Type B pancreatic cell (in vitro differentiated cells): ENCODE data around the gene PRDX5. TPM values are rescaled to one million over a fixed set of nuclear protein-coding genes. Genes with fewer than 3 reads are reported as not detected.
A peak's percentile ranks its signal among the peaks of the same experiment; 100 is the strongest.

Source experiments
- DNase-seq: peaks from one replicate; pipeline ENCODE4 v3.0.0; 2021; ENCODE audit warnings: mixed read lengths; ENCODE audit not compliant: unreplicated experiment; ENCODE audit errors: extremely low spot score
- H3K27ac Mint-ChIP-seq: 2 replicates; pipeline ENCODE4 v1.8.0; 2021; ENCODE audit warnings: mild to moderate bottlenecking, mixed read lengths
- H3K27me3 Mint-ChIP-seq: 2 replicates; pipeline ENCODE4 v1.8.0; 2021; ENCODE audit warnings: mixed read lengths
- H3K36me3 Mint-ChIP-seq: 2 replicates; pipeline ENCODE4 v1.8.0; 2021; ENCODE audit warnings: mixed read lengths
- H3K4me1 Mint-ChIP-seq: one replicate; pipeline ENCODE4 v1.8.0; 2021; ENCODE audit warnings: mixed read lengths; ENCODE audit not compliant: unreplicated experiment
- H3K4me3 Mint-ChIP-seq: 2 replicates; pipeline ENCODE4 v1.8.0; 2021; ENCODE audit warnings: mild to moderate bottlenecking, mixed read lengths
- H3K9me3 Mint-ChIP-seq: 2 replicates; pipeline ENCODE4 v1.8.0; 2021; ENCODE audit warnings: mixed read lengths
- total RNA-seq: library from RNA; stranded (reverse); gene quantifications from 2 replicates; pipeline ENCODE4 v1.2.1, GENCODE V29; 2021; ENCODE audit warnings: low replicate concordance
- TF ChIP-seq, protein P1 (sequence below): fragments of 200-600 bp; sonication (generic); conservative IDR thresholded peaks from 2 replicates; pipeline ENCODE4 v1.5.0; 2021; ENCODE audit warnings: antibody characterized with exemption, mild to moderate bottlenecking

The PRDX5 gene
- total RNA-seq, 1 donor from 2014 or later = 166 TPM

DNA sequence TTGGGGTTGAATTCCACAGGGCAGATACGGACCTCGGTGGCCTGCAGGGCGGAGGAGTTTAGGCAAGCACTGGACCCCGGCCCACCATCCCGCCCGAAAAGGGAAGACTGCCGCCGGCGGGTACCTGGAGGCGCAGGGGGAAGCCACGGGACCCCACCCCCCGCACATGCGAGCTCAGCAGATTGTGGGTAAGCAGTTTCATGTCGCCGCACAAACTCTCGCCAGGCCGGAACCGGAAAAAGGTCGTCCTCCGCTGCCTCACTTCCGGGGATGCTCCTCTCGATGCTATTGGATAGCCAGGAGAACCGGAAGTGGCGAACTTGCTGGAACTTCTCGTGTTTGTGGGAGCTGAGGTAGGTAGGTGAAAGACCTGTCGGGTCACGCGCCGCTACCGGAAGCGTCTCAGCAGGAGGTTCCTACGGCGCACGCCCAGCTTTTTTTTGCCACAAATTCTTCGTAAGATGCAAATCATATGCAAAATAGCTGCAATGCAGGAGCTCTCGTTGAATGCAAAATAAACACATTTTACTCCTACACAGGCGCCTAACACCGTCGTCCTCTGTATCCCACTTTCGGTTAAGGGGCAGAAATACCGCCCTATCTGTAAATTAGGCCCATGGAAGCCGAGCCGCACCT, 478 bp upstream of the PRDX5 start, which contains the start of gene TRMT112:
TSS of gene TRMT112 (minus strand) at position 235 of the 636 bp plus-strand sequence. CDS start at position 202, 33 bp downstream.
- no peaks in the 10 kb centered on the region for H3K27me3 Mint-ChIP-seq
- TF ChIP-seq, protein P1, sequence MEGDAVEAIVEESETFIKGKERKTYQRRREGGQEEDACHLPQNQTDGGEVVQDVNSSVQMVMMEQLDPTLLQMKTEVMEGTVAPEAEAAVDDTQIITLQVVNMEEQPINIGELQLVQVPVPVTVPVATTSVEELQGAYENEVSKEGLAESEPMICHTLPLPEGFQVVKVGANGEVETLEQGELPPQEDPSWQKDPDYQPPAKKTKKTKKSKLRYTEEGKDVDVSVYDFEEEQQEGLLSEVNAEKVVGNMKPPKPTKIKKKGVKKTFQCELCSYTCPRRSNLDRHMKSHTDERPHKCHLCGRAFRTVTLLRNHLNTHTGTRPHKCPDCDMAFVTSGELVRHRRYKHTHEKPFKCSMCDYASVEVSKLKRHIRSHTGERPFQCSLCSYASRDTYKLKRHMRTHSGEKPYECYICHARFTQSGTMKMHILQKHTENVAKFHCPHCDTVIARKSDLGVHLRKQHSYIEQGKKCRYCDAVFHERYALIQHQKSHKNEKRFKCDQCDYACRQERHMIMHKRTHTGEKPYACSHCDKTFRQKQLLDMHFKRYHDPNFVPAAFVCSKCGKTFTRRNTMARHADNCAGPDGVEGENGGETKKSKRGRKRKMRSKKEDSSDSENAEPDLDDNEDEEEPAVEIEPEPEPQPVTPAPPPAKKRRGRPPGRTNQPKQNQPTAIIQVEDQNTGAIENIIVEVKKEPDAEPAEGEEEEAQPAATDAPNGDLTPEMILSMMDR = no peak
- DNase-seq = peak; percentile 90
- peak within 1 kb of the TSS; percentile 97 for H3K4me3 Mint-ChIP-seq
- H3K36me3 Mint-ChIP-seq = peaks cover 14% of the 10 kb centered on the region
- H3K27ac Mint-ChIP-seq = peak within 1 kb of the TSS; percentile 100
- no peaks in the 10 kb centered on the region for H3K9me3 Mint-ChIP-seq
- peaks cover 21% of the 10 kb centered on the region for H3K4me1 Mint-ChIP-seq

DNA sequence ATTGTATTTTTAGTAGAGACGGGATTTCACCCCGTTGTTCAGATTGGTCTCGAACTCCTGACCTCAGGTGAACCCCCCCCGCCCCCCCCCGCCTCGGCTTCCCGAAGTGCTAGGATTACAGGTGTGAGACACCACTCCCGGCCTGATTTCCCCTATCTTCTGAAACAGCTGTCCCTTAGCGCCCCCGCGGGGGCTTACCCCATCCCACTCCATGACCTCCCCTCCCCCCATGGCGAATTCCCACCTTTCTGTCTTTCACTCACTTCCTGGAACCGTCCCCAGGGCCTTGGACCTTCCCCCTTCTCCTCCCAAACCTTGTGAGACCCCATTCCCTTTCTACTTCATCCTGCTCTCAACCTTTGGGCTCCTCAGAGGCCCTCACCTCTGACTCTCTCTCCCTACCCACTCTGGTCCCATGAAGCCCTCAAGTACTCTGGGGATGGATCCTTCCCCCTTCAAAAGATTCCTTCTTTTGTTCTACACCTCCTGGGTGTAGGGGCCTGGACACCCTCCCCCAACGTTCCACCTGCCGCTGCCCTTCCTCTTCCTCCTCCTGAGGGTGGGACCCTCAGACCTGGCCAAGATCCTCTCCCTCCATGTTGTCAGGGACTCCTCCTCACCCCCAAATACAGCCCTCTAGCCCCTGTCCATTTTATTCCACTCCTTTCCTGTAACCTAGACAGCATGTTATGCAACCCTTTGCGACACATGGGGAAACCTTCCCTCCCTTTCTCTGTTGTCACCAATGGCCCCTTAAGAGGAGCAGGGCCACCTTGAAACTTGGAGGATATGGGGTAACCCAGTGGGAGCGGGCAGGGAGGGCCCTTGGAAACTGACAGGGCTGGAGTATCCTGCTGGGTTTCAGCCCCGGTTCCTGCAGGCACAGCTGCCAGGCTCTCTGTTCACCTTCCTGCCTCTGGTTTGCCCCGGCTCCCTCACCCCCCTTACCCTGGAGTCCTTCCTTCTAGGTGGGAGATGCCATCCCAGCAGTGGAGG, 1.1 kb downstream of the PRDX5 start:
- Mint-ChIP-seq H3K27me3 (no peaks in the 10 kb centered on the region), H3K9me3 (no peaks in the 10 kb centered on the region), H3K4me1 (peaks cover 21% of the 10 kb centered on the region), H3K27ac (peak overlapping the region; percentile 100), H3K36me3 (peaks cover 8% of the 10 kb centered on the region), H3K4me3 (peak overlapping the region; percentile 97)
- TF ChIP-seq, protein P1 = no peak
- no peak for DNase-seq

DNA sequence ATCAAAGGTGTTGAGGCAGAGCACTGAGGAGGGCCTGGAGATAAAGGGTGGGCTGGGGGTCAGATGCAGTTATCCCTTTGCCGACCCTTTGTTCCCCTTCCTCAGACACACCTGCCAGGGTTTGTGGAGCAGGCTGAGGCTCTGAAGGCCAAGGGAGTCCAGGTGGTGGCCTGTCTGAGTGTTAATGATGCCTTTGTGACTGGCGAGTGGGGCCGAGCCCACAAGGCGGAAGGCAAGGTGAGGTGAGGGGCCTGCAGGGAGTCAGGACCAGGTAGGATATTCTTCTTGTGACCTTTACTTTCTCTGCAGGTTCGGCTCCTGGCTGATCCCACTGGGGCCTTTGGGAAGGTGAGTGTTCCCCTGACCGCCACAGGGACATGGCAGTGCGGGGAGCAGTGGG, 2.6 kb downstream of the PRDX5 start:
- peak overlapping the region; percentile 75 for H3K4me3 Mint-ChIP-seq

DNA sequence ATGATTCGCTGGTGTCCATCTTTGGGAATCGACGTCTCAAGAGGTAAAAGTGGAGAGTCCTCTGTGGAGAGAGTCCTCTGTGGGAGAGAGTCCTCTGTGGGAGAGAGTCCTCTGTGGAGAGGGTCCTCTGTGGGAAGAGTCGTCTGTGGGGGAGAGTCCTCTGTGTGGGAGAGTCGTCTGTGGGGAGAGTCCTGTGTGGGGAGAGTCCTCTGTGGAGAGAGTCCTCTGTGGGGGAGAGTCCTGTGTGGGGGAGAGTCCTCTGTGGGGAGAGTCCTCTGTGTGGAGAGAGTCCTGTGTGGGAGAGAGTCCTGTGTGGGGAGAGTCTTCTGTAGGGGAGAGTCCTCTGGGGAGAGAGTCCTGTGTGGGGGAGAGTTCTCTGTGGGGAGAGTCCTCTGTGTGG, 3.1 kb downstream of the PRDX5 start:
- Mint-ChIP-seq H3K4me3 (peak overlapping the region; percentile 75), H3K36me3 (peaks cover 8% of the 10 kb centered on the region), H3K4me1 (peaks cover 21% of the 10 kb centered on the region), H3K27ac (peak overlapping the region; percentile 100), H3K9me3 (no peaks in the 10 kb centered on the region), H3K27me3 (no peaks in the 10 kb centered on the region)
- no peak for DNase-seq
- TF ChIP-seq, protein P1 = no peak

More for the DNA sequence above, 2.6 kb downstream of the PRDX5 start:
- no peak for DNase-seq
- Mint-ChIP-seq H3K36me3 (peaks cover 8% of the 10 kb centered on the region), H3K9me3 (no peaks in the 10 kb centered on the region), H3K27ac (peak overlapping the region; percentile 100), H3K4me1 (peaks cover 21% of the 10 kb centered on the region), H3K27me3 (no peaks in the 10 kb centered on the region)
- TF ChIP-seq, protein P1 = no peak

DNA sequence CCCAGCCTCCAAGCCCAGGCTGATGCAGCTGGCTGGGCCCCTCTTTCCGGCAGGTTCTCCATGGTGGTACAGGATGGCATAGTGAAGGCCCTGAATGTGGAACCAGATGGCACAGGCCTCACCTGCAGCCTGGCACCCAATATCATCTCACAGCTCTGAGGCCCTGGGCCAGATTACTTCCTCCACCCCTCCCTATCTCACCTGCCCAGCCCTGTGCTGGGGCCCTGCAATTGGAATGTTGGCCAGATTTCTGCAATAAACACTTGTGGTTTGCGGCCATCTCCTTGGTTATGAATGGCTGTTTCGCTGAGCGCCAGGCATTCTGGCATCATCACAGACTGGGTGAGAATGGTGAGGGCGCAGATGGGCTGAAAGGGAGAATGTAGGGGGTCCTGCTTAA, 3.6 kb downstream of the PRDX5 start:
- peaks cover 8% of the 10 kb centered on the region for H3K36me3 Mint-ChIP-seq
- no peaks in the 10 kb centered on the region for H3K27me3 Mint-ChIP-seq
- H3K9me3 Mint-ChIP-seq = no peaks in the 10 kb centered on the region
- TF ChIP-seq, protein P1 = no peak
- peaks cover 19% of the 10 kb centered on the region for H3K4me1 Mint-ChIP-seq
- DNase-seq = no peak
- peak overlapping the region; percentile 75 for H3K4me3 Mint-ChIP-seq
- H3K27ac Mint-ChIP-seq = peak overlapping the region; percentile 100
